Osteocyte (in vitro differentiated cells): Measurements from ENCODE around the gene DNM1. TPM values are rescaled to one million over a fixed set of nuclear protein-coding genes. Genes with fewer than 3 reads are reported as not detected.
"Not testable (repeated sequence)": the region's sequence is repeated elsewhere in the genome, so short reads cannot be mapped to it uniquely, and the experiment has no call there.

ENCODE experiments used
- DNase-seq: peaks from one replicate; pipeline ENCODE4 v3.0.0; 2021; ENCODE audit warnings: mixed read lengths; ENCODE audit not compliant: unreplicated experiment; ENCODE audit errors: extremely low spot score
- H3K27ac Mint-ChIP-seq: one replicate; pipeline ENCODE4 v1.8.0; 2021; ENCODE audit warnings: mild to moderate bottlenecking, mixed read lengths; ENCODE audit not compliant: unreplicated experiment
- H3K27me3 Mint-ChIP-seq: one replicate; pipeline ENCODE4 v1.8.0; 2021; ENCODE audit warnings: mixed read lengths; ENCODE audit not compliant: unreplicated experiment
- H3K36me3 Mint-ChIP-seq: one replicate; pipeline ENCODE4 v1.8.0; 2021; ENCODE audit warnings: mixed read lengths; ENCODE audit not compliant: unreplicated experiment
- H3K4me1 Mint-ChIP-seq: one replicate; pipeline ENCODE4 v1.8.0; 2021; ENCODE audit warnings: mixed read lengths; ENCODE audit not compliant: unreplicated experiment
- H3K4me3 Mint-ChIP-seq: one replicate; pipeline ENCODE4 v1.8.0; 2021; ENCODE audit warnings: mild to moderate bottlenecking, moderate library complexity, mixed read lengths; ENCODE audit not compliant: unreplicated experiment
- H3K9me3 Mint-ChIP-seq: one replicate; pipeline ENCODE4 v1.8.0; 2021; ENCODE audit warnings: mixed read lengths; ENCODE audit not compliant: unreplicated experiment
- CTCF ChIP-seq: fragments of 200-600 bp; sonication (generic); IDR thresholded peaks from 2 replicates; pipeline ENCODE4 v1.5.0; 2021; ENCODE audit warnings: antibody characterized with exemption, mild to moderate bottlenecking, moderate library complexity
- total RNA-seq: library from RNA; stranded (reverse); gene quantifications from 2 replicates; pipeline ENCODE4 v1.2.1, GENCODE V29; 2021

DNM1 gene
- total RNA-seq, 1 donor from 2014 or later: 45.4 TPM

GRCh38 chr9:128181480-128181879 lies 21.7 kb upstream of the DNM1 start:
- not testable (repeated sequence) for H3K9me3 Mint-ChIP-seq, DNase-seq, H3K27ac Mint-ChIP-seq, H3K4me3 Mint-ChIP-seq, H3K4me1 Mint-ChIP-seq, H3K27me3 Mint-ChIP-seq
- peaks cover 42% of the 10 kb centered on the region for H3K36me3 Mint-ChIP-seq
- peak; percentile 56 for TF ChIP-seq CTCF

GRCh38 chr9:128182893-128183588 lies 20.1 kb upstream of the DNM1 start:
- no peaks in the 10 kb centered on the region for H3K4me1 Mint-ChIP-seq
- H3K27me3 Mint-ChIP-seq: no peaks in the 10 kb centered on the region
- TF ChIP-seq CTCF: no peak
- H3K27ac Mint-ChIP-seq: no peak overlapping the region
- no peak for DNase-seq
- H3K9me3 Mint-ChIP-seq: no peaks in the 10 kb centered on the region
- peaks cover 50% of the 10 kb centered on the region for H3K36me3 Mint-ChIP-seq
- no peak overlapping the region for H3K4me3 Mint-ChIP-seq

- H3K36me3 Mint-ChIP-seq: peaks cover 38% of the 10 kb centered on the region
- H3K27ac Mint-ChIP-seq: no peak overlapping the region
- no peak overlapping the region for H3K4me3 Mint-ChIP-seq
- H3K27me3 Mint-ChIP-seq: no peaks in the 10 kb centered on the region
- no peak for DNase-seq
- no peaks in the 10 kb centered on the region for H3K9me3 Mint-ChIP-seq
- no peak for TF ChIP-seq CTCF
- H3K4me1 Mint-ChIP-seq: peaks cover 13% of the 10 kb centered on the region
Observed at GRCh38 chr9:128185979-128186965, 16.9 kb upstream of the DNM1 start.

- Mint-ChIP-seq H3K27ac (peak overlapping the region; percentile 35), H3K4me1 (peaks cover 19% of the 10 kb centered on the region), H3K9me3 (no peaks in the 10 kb centered on the region), H3K27me3 (no peaks in the 10 kb centered on the region), H3K4me3 (no peak overlapping the region), H3K36me3 (peaks cover 34% of the 10 kb centered on the region)
- TF ChIP-seq CTCF: no peak
- no peak for DNase-seq
Observed at GRCh38 chr9:128187361-128187760, 15.8 kb upstream of the DNM1 start.

- Mint-ChIP-seq H3K27ac (no peak overlapping the region), H3K36me3 (peaks cover 28% of the 10 kb centered on the region), H3K4me1 (peaks cover 19% of the 10 kb centered on the region), H3K27me3 (no peaks in the 10 kb centered on the region), H3K9me3 (no peaks in the 10 kb centered on the region), H3K4me3 (no peak overlapping the region)
- DNase-seq: no peak
- no peak for TF ChIP-seq CTCF
Observed at GRCh38 chr9:128188209-128188608, 15.0 kb upstream of the DNM1 start.
